ENCODE data around the gene PRCC.

PRCC gene

GRCh38 chr1:156845055-156845952, 78.0 kb downstream of the PRCC start:
- no peak overlapping the region for H3K4me3 ChIP-seq (ENCODE audit: low read depth, low read length)

DNA sequence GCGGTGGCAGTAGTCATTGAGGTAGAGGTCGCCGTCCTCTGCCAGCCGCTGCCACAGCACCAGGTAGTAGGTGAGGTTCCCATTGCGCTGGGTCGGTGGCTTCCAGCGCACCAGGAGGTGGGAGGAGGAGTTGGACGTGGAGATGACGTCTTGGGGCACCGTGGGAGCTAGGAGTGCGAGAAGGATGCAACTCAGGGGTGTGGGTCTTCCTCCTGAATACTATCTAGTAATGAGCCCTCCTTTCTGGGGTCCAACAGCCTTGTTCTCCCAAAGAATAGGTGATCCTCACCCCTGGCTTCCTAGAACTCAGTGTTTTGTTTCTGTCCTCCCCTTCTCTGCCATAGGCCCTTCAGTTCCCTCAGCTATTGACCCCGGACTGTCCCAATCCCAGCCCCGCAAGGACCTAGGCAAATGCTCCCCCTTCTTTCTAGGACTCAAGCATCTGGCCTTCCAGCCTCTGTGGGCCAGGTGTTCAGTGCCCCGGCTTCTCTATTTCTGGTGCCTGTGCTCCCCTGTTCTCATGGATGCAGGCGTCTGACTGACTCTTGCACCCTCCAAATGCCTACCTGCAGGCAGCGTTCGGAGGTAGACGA, 78.7 kb downstream of the PRCC start:
- no peak for TF ChIP-seq CTCF (IDR thresholded peaks at IDR 0.05; ENCODE audit: borderline replicate concordance, insufficient read depth, low read depth, low read length)
- H3K4me3 ChIP-seq (ENCODE audit: low read depth, low read length), result no peak overlapping the region

More at GRCh38 chr1:156845055-156845952, 78.0 kb downstream of the PRCC start:
- no peak for TF ChIP-seq CTCF (IDR thresholded peaks at IDR 0.05; ENCODE audit: borderline replicate concordance, insufficient read depth, low read depth, low read length)

GRCh38 chr1:156846643-156847042, 79.3 kb downstream of the PRCC start:
- H3K4me3 ChIP-seq (ENCODE audit: low read depth, low read length), result no peak overlapping the region
- TF ChIP-seq CTCF (IDR thresholded peaks at IDR 0.05; ENCODE audit: borderline replicate concordance, insufficient read depth, low read depth, low read length), result no peak

DNA sequence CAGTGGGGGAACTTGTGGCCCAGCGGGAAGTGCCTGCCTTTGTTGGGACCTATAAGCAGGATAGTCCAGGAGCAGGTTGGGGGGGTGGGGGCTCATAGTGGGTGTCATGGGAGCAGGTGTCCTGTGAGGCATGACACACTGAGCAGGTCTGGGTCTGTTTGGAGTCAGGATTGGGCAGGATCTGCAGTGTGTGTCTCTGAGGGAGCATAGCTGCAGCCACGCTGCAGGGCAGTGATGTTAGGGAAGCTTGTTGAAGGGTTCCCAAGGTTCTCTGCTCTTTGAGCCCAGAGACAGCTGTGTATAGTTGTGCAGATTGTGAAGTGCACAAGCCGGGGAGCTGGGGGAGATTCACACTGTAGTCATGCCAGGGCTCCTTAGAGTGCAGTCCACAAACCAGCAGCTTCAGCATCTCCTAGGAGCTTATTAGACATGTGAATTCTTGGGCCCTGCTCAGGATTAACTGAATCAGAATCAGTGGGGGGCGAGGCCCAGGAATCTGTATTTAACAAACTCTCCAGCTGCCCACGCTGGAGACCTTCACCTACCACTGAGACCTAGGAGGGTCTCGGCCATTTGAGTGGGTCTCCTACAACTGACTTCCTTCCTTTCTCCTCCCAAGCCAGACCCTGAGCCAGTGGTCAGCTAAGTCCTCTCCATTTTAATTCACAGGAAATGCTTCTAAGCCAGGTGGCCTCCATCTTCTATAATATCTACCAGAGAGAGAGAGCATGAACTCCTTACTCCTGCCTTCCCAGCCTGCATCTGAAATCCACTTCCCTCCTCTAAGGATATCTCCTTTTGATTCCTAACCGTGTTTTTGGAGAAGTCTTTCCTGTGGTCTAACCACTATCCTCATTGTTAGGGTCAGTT, 80.5 kb downstream of the PRCC start:
- no peak for TF ChIP-seq CTCF (IDR thresholded peaks at IDR 0.05; ENCODE audit: borderline replicate concordance, insufficient read depth, low read depth, low read length)
- H3K4me3 ChIP-seq (ENCODE audit: low read depth, low read length), result no peak overlapping the region

- no peak overlapping the region for H3K4me3 ChIP-seq (ENCODE audit: low read depth, low read length)
- no peak for TF ChIP-seq CTCF (IDR thresholded peaks at IDR 0.05; ENCODE audit: borderline replicate concordance, insufficient read depth, low read depth, low read length)
Observed at GRCh38 chr1:156848461-156849150, 81.3 kb downstream of the PRCC start.

DNA sequence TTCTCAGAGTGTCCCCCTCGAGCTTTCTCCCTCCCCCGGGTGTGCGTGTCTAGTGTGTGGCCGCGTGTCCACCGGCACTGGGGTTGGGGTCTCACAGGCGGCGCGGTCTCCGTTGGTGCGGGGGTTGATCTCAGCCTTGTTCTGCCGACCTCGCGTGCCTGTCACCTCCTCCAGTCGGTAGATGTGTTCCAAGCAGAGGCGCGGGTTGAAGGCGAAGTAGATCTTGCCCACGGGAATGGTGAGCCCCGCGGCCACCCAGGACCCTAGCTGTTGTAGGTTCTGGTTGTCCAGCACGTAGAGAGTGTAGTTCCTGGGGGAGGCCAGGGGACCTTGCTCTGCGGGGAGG, 81.8 kb downstream of the PRCC start:
- no peak overlapping the region for H3K4me3 ChIP-seq (ENCODE audit: low read depth, low read length)

More for the DNA sequence above, 81.8 kb downstream of the PRCC start:
- no peak for TF ChIP-seq CTCF (IDR thresholded peaks at IDR 0.05; ENCODE audit: borderline replicate concordance, insufficient read depth, low read depth, low read length)
